HG03442 (cell line): ENCODE results near the gene ZFHX3.

Experiments
- ATAC-seq: cut with Tn5 transposase; IDR thresholded peaks from one replicate; pipeline ENCODE4 v1.9.1; 2021; ENCODE audit warnings: mild to moderate bottlenecking, moderate library complexity; ENCODE audit not compliant: unreplicated experiment

Gene ZFHX3

GRCh38 chr16:73057291-73058210 is 9.6 kb upstream of the ZFHX3 start:
- peak; percentile 43 for ATAC-seq

- no peak for ATAC-seq
Observed at GRCh38 chr16:73056921-73057290, 9.0 kb upstream of the ZFHX3 start.

- ATAC-seq, result no peak
Observed at GRCh38 chr16:73056448-73056847, 8.5 kb upstream of the ZFHX3 start.

- no peak for ATAC-seq
Observed at GRCh38 chr16:73054813-73055482, 7.0 kb upstream of the ZFHX3 start.

GRCh38 chr16:73054498-73054812 is 6.5 kb upstream of the ZFHX3 start:
- no peak for ATAC-seq

- ATAC-seq, result no peak
Observed at GRCh38 chr16:73054125-73054484, 6.2 kb upstream of the ZFHX3 start.

- no peak for ATAC-seq
Observed at GRCh38 chr16:73053364-73054124, 5.6 kb upstream of the ZFHX3 start.

GRCh38 chr16:73053038-73053363 is 5.1 kb upstream of the ZFHX3 start:
- ATAC-seq, result no peak

- no peak for ATAC-seq
Observed at GRCh38 chr16:73052576-73052975, 4.6 kb upstream of the ZFHX3 start.

GRCh38 chr16:73051961-73052360 is 4.0 kb upstream of the ZFHX3 start:
- ATAC-seq, result no peak

- ATAC-seq, result no peak
Observed at GRCh38 chr16:73051226-73051625, 3.3 kb upstream of the ZFHX3 start.

- no peak for ATAC-seq
Observed at GRCh38 chr16:73050201-73051099, 2.5 kb upstream of the ZFHX3 start.

- no peak for ATAC-seq
Observed at GRCh38 chr16:73049511-73049910, 1.6 kb upstream of the ZFHX3 start.

- no peak for ATAC-seq
Observed at GRCh38 chr16:73049091-73049490, 1.2 kb upstream of the ZFHX3 start.

- ATAC-seq, result peak; percentile 8
Observed at GRCh38 chr16:73048292-73049080, 558 bp upstream of the ZFHX3 start.

- no peak for ATAC-seq
Observed at GRCh38 chr16:73047221-73047535, 750 bp downstream of the ZFHX3 start.

GRCh38 chr16:73046849-73047214 is 1.1 kb downstream of the ZFHX3 start:
- ATAC-seq, result no peak

- ATAC-seq, result no peak
Observed at GRCh38 chr16:73046202-73046848, 1.6 kb downstream of the ZFHX3 start.

- ATAC-seq, result no peak
Observed at GRCh38 chr16:73043828-73044467, 4.0 kb downstream of the ZFHX3 start.
